G401.6 (cell line): Measurements from ENCODE around the gene ZNF12.

Experiments used
- FAIRE-seq: peaks from 2 replicates; lab custom pipeline; 2012; peaks lifted over from hg19 to GRCh38; lab: Jason Lieb, UNC

The ZNF12 gene

DNA sequence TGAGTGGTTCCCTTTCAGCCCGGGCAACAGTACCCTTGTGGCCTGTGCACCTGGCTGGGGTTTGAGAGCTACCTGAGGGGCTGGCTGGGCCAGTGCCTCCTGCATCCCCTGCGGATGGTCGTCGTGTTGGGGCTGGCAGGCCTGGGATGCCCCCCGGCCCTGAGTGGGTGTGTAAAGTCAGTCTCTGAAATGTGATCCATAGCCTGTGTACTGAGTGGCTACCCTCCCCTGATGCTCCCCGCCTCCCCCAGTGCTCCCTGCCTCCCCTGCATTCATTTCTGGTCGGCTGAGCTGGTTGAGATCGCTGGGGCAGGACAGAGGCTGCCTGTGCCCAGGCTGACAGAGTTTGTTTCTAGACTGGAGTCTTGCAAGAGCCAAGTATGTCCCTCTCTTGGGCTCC is 60.3 kb downstream of the ZNF12 start:
- no peak for FAIRE-seq

DNA sequence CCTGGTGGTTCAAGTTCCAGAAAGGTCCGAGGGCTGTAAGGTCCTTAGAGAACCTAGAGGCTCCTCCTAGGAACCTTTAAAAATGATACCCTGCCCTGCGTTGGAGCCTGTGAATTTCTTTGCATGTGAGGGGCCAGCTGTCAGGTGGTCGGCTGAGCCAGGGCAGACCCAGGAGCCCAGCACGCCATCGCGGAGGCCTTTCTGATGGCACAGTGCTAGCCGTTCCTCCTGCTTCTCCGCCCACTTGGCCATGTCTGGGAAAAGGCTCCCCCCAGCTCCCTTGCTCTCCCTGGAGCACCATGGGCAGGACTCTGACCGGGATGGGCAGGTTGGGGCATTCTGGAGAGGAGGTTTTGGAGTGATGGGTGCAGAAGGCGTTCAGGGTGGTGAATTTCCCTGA is 62.0 kb downstream of the ZNF12 start:
- FAIRE-seq = no peak

DNA sequence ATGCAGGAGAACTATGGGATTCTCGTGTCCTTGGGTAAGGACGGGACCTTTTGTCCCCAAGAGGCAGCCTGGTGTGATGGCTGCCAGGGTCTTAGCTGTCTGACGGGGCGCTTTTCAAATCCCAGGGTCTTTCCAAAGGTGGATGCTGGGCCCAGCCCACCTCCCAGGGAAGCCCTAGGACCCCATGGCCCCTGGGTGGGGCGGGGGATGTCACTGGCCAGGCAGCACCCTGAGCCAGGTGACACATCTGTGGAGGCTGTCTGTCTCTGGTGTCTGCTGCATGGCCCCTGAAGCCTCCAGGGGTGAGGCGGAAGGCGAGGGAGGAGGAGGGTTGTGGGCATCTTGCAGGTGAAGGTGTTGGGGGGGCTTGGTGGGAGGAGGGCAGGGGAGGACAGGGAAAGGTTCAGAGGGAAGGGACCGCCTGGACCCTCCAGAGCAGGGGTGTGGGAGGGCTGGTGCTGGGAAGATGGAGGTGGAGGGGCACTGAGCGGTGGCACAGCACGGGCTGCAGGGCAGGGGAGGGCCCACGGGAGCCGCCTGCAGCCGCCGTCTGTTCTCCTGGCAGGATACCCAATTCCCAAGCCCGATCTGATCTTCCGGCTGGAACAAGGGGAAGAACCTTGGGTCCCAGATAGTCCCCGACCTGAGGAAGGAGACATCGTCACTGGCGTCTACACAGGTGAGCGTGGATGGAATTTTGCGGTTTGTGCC is 62.7 kb downstream of the ZNF12 start:
- no peak for FAIRE-seq

DNA sequence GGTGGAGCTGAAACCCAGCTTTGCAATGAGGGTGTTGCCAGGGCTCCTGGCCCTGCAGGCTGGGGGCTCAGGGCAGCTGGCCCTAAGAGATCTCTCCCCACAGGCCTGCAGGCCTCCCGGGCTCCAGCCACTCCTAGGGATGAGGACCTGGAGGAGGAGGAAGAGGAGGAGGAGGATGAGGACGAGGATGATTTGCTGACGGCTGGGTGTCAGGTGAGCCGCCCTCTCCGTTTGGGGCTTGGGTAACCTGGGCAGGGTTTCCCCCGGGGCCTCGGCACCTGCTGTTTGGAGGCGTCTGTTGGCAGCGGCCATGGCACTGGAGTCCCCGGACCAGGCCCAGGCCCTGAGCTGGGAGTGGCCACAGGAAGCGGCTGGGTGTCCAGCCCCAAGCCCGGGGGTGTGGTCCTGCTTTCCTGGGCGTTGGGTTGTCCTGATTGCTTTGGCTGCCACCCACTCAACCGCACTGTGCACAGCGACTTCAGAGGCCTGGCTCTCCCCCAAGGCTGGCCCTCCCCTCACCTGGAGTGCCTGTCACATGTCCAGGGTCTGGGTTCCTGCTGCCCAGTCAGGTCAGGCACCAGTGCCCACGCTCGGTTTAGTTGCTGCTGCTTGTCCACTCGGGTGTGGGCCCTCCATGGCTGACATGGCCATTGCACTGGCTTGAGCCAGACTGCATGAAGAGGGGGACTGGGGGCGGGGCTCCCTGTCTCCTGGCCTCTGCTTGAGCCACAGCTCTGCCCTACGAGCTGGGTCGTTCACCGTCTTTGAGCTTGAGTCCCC is 63.7 kb downstream of the ZNF12 start:
- FAIRE-seq = no peak

DNA sequence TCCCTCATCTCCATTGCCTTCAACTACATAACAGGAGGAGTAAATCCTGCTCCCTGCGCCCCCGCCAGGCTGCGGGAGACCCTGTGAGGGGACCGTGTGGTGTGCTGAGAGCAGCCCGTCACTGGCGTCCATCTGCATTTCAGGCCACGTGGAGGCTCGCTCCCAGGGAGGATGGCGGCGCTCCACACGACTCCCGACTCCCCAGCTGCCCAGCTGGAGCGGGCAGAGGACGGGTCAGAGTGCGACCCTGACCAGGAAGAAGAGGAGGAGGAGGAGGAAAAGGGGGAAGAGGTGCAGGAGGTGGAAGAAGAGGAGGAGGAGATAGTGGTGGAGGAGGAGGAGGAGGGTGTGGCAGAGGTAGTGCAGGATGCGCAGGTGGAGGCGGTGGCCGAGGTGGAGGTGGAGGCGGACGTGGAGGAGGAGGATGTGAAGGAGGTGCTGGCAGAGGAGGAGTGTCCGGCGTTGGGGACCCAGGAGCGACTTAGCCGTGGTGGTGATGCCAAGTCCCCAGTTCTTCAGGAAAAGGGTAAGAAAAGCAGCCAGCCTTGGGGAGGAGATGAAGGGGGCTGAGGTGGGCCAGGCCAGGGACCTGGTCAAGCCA is 64.4 kb downstream of the ZNF12 start:
- FAIRE-seq = no peak

DNA sequence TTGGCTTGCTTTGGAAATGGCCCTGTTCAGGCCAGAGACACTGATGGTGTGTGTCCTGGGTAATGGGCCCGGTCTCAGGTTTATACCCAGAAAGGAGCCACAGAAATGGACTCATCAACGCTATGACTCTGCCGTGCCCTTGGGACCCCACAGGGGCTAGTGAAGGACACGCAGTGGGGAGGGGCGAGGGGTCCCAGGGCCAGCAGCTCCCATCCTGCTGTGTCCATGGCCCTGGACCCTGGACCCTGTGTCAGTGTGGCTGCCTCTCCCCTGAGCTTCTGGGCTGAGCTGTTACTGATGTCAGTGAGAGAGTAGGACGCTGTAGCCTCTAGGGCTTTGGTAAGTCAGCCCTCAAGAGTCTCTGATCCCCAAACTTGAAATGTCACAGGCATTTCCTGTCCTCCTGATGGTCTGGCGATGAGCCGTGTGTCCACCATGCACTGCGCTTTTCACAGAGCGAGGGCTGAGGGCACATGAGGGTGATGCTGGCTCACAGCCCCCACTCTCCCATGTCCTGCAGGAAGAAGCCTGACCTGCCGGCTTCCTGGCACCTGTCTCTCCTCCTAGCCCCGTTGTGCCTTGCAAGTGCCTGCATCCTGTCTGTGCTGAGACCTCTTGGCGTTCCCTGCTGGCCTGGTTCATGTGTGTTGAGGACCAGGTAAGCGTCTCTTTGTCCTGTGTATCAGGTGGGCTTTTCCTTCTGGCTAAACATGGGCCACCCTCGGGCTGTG is 65.3 kb downstream of the ZNF12 start:
- FAIRE-seq = no peak

DNA sequence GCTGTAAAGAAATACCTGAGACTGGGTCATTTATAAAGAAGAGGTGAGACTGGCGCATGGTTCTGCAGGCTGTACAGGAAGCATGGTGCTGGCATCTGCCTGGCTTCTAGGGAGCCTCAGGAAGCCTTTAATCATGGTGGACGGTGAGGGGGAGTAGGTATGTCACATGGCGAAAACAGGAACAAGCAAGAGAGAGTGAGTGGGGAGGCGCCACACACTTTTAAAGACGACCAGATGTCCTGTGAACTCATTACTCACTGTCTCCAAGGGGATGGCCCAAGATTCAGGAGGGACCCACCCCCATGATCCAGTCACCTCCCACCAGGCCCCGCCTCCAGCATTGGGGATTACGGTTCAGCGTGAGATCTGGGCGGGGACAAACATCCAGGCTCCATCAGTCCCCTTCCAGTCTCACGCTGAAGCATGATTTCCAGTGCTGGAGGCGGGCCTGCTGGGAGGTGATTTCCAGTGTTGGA is 66.5 kb downstream of the ZNF12 start:
- FAIRE-seq = no peak

DNA sequence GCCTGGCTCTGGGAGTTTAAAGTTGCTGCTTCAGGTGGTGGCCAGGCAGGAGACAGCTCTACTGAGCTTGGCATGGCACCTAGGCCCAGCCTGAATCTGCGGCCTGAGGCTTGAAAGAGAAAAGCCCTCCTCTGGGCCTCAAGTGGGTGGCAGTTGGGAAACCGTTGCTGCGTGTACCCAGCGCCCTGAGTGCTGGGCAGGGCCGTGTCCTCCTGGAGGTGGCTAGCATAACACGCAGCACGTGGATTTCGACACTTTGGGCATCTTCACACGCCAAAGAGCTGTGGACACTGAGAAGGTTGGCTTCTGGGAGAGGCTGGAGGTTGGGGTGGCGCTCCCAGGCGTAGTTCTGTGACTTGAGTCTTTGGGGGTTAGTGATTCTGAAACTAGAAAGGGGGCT is 67.1 kb downstream of the ZNF12 start:
- FAIRE-seq = no peak

DNA sequence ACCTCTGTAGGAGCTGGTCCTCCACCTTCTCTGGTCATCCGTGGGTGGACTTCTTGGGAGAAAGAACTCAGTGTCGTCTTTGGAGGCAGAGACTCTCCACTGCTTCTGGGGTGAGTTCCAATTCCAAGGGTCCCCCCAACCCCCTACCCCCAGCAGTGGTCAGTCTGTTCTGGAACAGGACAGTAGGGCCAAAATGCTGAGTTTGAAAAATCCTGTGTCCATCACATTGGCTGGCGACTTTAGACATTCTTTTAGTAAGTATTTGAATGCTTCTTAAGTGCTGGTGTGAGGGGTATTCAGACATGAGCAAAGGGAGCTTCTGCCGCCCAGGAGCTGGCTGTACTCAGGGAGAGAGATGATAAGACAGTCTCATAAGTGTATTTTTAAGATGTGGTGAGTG is 67.7 kb downstream of the ZNF12 start:
- FAIRE-seq = no peak
